HepG2 (cell line): ENCODE data around the gene MLYCD. TPM values are rescaled to one million over a fixed set of nuclear protein-coding genes. Genes with fewer than 3 reads are reported as not detected.
A peak's percentile ranks its signal among the peaks of the same experiment; 100 is the strongest.

Experiments
- CEBPB ChIP-seq: IDR thresholded peaks from 2 replicates; pipeline ENCODE4 v1.6.1; 2011; ENCODE audit warnings: low read depth, low read length, improper control_type of control experiment, borderline replicate concordance
- FOSL1 ChIP-seq: sonication (generic); formaldehyde crosslinking; IDR thresholded peaks from 2 replicates; pipeline ENCODE4 v1.9.0; 2021; ENCODE audit warnings: missing genetic modification reagents, borderline replicate concordance
- MLLT10 ChIP-seq: sonication (generic); formaldehyde crosslinking; IDR thresholded peaks from 2 replicates; pipeline ENCODE4 v1.4.0; 2020; ENCODE audit warnings: missing genetic modification reagents
- NPAS2 ChIP-seq: sonication (generic); formaldehyde crosslinking; IDR thresholded peaks from 2 replicates; pipeline ENCODE4 v1.8.0; 2022; ENCODE audit warnings: mild to moderate bottlenecking, missing genetic modification reagents, borderline replicate concordance
- PHF5A ChIP-seq: IDR thresholded peaks from one replicate; pipeline ENCODE4 v1.6.1; 2018; ENCODE audit warnings: low read depth, missing genetic modification reagents; ENCODE audit not compliant: unreplicated experiment
- POGZ ChIP-seq: sonication (generic); formaldehyde crosslinking; IDR thresholded peaks from 2 replicates; pipeline ENCODE4 v1.4.0; 2020; ENCODE audit warnings: mild to moderate bottlenecking, missing genetic modification reagents
- POLR2AphosphoS2 ChIP-seq: IDR thresholded peaks from 2 replicates; pipeline ENCODE4 v1.6.1; 2011; ENCODE audit warnings: low read depth, low read length, improper control_type of control experiment
- RAD21 ChIP-seq: fragments of 450-650 bp; formaldehyde crosslinking; IDR thresholded peaks from 2 replicates; pipeline ENCODE4 v1.5.0; 2020; ENCODE audit warnings: mild to moderate bottlenecking
- SIN3B ChIP-seq: fragments of 150-350 bp; IDR thresholded peaks from 2 replicates; pipeline ENCODE4 v1.6.1; 2014; ENCODE audit warnings: low read length
- SRSF9 ChIP-seq: fragments of 200-400 bp; formaldehyde crosslinking; IDR thresholded peaks from 2 replicates; pipeline ENCODE4 v1.6.1; 2018; ENCODE audit warnings: borderline replicate concordance, mild to moderate bottlenecking, low read depth, low read length; ENCODE audit not compliant: insufficient read depth, poor library complexity, severe bottlenecking
- SSRP1 ChIP-seq: IDR thresholded peaks from 2 replicates; pipeline ENCODE4 v1.6.1; 2016; ENCODE audit warnings: control low read depth
- TEAD3 ChIP-seq: optimal IDR thresholded peaks from 2 replicates; pipeline ENCODE3; 2016; ENCODE audit warnings: borderline replicate concordance
- ZFP82 ChIP-seq: sonication (generic); formaldehyde crosslinking; IDR thresholded peaks from 2 replicates; pipeline ENCODE4 v1.5.1; 2020; ENCODE audit warnings: mild to moderate bottlenecking, missing genetic modification reagents, borderline replicate concordance
- ZNF180 ChIP-seq: sonication (generic); formaldehyde crosslinking; IDR thresholded peaks from 2 replicates; pipeline ENCODE4 v1.4.0; 2020; ENCODE audit warnings: low read depth, missing genetic modification reagents, borderline replicate concordance
- ZNF207 ChIP-seq: fragments of 450-650 bp; IDR thresholded peaks from 2 replicates; pipeline ENCODE4 v1.6.1; 2016; ENCODE audit warnings: antibody characterized with exemption, borderline replicate concordance
- ZSCAN25 ChIP-seq: sonication (generic); formaldehyde crosslinking; IDR thresholded peaks from 2 replicates; pipeline ENCODE4 v1.8.0; 2022; ENCODE audit warnings: mild to moderate bottlenecking, missing genetic modification reagents
- polyA plus RNA-seq, 8 experiments: library from polyadenylated mRNA; depleted of rRNA in 3 of 8; stranded (reverse) in 7 of 8; unstranded in 1 of 8; fragments of >200 nt; fragmentation: Illumina TruSeq in 4 of 8; extraction: Trizol in 4 of 8; gene quantifications; 2 replicates each; pipeline versions ENCODE4 v1.2.1 to v1.2.3, GENCODE V29; 2011 to 2016; ENCODE audit warnings: low read depth in 4 of 8, missing spikeins in 1 of 8, mixed read lengths in 1 of 8; ENCODE audit not compliant: insufficient read depth in 1 of 8
- total RNA-seq, 5 experiments: library from RNA; depleted of rRNA; stranded (reverse); fragments of >200 nt; fragmentation: Illumina TruSeq; extraction: Trizol; gene quantifications; 2 replicates each; pipeline ENCODE4 v1.2.3, GENCODE V29; 2016; ENCODE audit warnings: low read depth in 1 of 5
- TF ChIP-seq, protein P1 (sequence below): sonication (generic); formaldehyde crosslinking; IDR thresholded peaks from 2 replicates; pipeline ENCODE4 v1.8.0; 2022; ENCODE audit warnings: missing genetic modification reagents, low read depth, mild to moderate bottlenecking, borderline replicate concordance
- TF ChIP-seq, protein P2 (sequence below): sonication (generic); formaldehyde crosslinking; IDR thresholded peaks from one replicate; pipeline ENCODE4 v1.5.1; 2020; ENCODE audit warnings: mild to moderate bottlenecking, missing genetic modification reagents; ENCODE audit errors: not compliant biosample characterization
- TF ChIP-seq, protein P3 (sequence below): sonication (generic); formaldehyde crosslinking; conservative IDR thresholded peaks from 2 replicates; pipeline ENCODE4 v1.8.1; 2023; ENCODE audit warnings: missing genetic modification reagents
- TF ChIP-seq, protein P4 (sequence below): sonication (generic); formaldehyde crosslinking; IDR thresholded peaks from 2 replicates; pipeline ENCODE4 v1.4.0; 2020; ENCODE audit warnings: mild to moderate bottlenecking, missing genetic modification reagents

Gene MLYCD
- total and polyA plus RNA-seq, 2 of the 13 experiments (the other 11 are each of a cell fraction or from before 2014, with no cell fraction given), result 1.8 to 4.0 TPM

DNA sequence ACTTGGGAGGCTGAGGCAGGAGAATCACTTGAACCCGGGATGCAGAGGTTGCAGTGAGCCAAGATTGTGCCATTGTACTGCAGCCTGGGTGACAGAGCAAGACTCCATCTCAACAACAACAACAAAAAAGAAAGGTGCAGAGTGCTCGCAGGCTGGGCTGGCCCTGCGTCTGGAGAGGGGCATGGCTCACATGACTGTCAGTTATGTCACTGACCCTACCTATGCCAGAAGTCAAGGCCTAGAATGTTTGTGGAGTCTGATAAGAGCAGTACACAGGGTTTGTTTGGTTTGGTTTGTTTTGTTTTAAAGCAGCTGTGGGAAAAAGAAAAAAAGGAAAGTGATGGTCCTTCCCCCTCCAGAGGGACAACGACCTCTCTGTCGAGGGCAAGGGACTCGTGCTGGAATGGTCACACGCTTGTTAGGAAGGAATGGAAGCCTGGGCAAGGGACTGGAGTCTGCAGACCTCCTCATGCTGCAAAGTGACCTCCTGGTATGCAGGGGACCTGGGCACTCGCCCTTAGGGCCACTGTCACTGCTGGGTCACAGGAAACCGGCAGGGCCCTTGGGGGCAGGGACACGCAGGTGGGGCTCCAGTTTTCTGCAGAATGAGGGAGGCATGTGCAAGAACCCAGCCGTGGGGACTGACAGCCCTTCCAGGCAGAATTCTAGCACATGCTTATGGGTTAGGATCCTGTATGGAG, 44.0 kb downstream of the MLYCD start (continued):
- TF ChIP-seq, protein P1, sequence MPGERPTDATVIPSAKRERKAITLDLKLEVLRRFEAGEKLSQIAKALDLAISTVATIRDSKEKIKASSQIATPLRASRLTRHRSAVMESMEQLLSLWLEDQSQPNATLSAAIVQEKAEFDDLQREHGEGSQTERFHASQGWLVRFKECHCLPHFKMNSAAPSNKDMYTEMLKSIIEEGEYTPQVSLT (CRISPR knock-in tag), result no peak
- TF ChIP-seq, protein P2, sequence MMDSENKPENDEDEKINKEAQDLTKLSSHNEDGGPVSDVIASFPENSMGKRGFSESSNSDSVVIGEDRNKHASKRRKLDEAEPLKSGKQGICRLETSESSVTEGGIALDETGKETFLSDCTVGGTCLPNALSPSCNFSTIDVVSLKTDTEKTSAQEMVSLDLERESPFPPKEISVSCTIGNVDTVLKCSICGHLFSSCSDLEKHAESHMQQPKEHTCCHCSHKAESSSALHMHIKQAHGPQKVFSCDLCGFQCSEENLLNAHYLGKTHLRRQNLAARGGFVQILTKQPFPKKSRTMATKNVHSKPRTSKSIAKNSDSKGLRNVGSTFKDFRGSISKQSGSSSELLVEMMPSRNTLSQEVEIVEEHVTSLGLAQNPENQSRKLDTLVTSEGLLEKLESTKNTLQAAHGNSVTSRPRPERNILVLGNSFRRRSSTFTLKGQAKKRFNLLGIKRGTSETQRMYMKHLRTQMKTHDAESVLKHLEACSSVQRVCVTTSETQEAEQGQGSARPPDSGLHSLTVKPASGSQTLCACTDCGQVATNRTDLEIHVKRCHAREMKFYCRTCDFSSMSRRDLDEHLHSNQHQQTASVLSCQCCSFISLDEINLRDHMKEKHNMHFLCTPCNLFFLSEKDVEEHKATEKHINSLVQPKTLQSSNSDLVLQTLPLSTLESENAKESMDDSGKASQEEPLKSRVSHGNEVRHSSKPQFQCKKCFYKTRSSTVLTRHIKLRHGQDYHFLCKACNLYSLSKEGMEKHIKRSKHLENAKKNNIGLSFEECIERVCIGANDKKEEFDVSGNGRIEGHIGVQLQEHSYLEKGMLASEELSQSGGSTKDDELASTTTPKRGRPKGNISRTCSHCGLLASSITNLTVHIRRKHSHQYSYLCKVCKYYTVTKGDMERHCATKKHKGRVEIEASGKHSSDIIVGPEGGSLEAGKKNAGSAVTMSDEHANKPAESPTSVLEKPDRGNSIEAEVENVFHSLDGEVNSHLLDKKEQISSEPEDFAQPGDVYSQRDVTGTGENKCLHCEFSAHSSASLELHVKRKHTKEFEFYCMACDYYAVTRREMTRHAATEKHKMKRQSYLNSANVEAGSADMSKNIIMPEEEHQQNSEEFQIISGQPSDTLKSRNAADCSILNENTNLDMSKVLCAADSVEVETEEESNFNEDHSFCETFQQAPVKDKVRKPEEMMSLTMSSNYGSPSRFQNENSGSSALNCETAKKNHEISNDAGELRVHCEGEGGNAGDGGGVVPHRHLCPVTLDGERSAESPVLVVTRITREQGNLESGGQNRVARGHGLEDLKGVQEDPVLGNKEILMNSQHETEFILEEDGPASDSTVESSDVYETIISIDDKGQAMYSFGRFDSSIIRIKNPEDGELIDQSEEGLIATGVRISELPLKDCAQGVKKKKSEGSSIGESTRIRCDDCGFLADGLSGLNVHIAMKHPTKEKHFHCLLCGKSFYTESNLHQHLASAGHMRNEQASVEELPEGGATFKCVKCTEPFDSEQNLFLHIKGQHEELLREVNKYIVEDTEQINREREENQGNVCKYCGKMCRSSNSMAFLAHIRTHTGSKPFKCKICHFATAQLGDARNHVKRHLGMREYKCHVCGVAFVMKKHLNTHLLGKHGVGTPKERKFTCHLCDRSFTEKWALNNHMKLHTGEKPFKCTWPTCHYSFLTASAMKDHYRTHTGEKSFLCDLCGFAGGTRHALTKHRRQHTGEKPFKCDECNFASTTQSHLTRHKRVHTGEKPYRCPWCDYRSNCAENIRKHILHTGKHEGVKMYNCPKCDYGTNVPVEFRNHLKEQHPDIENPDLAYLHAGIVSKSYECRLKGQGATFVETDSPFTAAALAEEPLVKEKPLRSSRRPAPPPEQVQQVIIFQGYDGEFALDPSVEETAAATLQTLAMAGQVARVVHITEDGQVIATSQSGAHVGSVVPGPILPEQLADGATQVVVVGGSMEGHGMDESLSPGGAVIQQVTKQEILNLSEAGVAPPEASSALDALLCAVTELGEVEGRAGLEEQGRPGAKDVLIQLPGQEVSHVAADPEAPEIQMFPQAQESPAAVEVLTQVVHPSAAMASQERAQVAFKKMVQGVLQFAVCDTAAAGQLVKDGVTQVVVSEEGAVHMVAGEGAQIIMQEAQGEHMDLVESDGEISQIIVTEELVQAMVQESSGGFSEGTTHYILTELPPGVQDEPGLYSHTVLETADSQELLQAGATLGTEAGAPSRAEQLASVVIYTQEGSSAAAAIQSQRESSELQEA (CRISPR knock-in tag), result no peak
- TF ChIP-seq, protein P3, sequence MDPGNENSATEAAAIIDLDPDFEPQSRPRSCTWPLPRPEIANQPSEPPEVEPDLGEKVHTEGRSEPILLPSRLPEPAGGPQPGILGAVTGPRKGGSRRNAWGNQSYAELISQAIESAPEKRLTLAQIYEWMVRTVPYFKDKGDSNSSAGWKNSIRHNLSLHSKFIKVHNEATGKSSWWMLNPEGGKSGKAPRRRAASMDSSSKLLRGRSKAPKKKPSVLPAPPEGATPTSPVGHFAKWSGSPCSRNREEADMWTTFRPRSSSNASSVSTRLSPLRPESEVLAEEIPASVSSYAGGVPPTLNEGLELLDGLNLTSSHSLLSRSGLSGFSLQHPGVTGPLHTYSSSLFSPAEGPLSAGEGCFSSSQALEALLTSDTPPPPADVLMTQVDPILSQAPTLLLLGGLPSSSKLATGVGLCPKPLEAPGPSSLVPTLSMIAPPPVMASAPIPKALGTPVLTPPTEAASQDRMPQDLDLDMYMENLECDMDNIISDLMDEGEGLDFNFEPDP (CRISPR knock-in tag), result no peak
- TF ChIP-seq ZNF207, result no peak
- no peak for TF ChIP-seq CEBPB
- TF ChIP-seq ZSCAN25, result peak; percentile 89
- peak; percentile 71; the same call in 1 of the 2 replicates for TF ChIP-seq POGZ
- TF ChIP-seq SIN3B, result 0 out of 2 replicates have a peak, but pooled peaks have one; percentile 10
- no peak for TF ChIP-seq MLLT10 (CRISPR knock-in tag)
- no peak for TF ChIP-seq POLR2AphosphoS2
- no peak for TF ChIP-seq SRSF9
- no peak; the same call in 1 of the 2 replicates for TF ChIP-seq FOSL1 (CRISPR knock-in tag)
- TF ChIP-seq SSRP1, result peak; percentile 98
- TF ChIP-seq, protein P4, sequence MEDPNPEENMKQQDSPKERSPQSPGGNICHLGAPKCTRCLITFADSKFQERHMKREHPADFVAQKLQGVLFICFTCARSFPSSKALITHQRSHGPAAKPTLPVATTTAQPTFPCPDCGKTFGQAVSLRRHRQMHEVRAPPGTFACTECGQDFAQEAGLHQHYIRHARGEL (CRISPR knock-in tag), result no peak
- no peak for TF ChIP-seq ZNF180
- TF ChIP-seq ZFP82, result no peak
- no peak for TF ChIP-seq NPAS2
- TF ChIP-seq TEAD3, result peak; percentile 96
- TF ChIP-seq RAD21 (CRISPR knock-in tag), result no peak
- TF ChIP-seq PHF5A (CRISPR knock-in tag), result peak; percentile 97
